ENCODE data around the gene LGALS3. TPM values are rescaled to one million over a fixed set of nuclear protein-coding genes. Genes with fewer than 3 reads are reported as not detected.

The LGALS3 gene
- total RNA-seq (2022; extraction: Qiagen RNA extraction): 163 to 181 TPM (median 169 TPM) in 5 replicates

DNA sequence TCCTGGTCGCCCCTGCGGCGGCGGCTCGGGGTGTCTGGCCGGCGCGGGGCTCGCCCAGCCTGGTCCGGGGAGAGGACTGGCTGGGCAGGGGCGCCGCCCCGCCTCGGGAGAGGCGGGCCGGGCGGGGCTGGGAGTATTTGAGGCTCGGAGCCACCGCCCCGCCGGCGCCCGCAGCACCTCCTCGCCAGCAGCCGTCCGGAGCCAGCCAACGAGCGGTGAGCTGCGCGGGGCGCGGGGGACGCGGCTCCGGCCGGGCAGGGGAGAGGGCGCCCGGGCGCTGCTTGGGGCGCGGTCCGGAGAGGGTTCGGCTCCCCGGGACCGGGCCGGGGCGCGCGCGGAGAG, at the start of gene LGALS3:
Gene LGALS3 (plus strand): TSS at position 167 of the 342 bp plus-strand sequence. CDS start 8,122 bp downstream, outside the sequence.

GRCh38 chr14:55191203-55192053, 62.4 kb downstream of the LGALS3 start, which contains the start of gene DLGAP5:
DLGAP5 (minus strand) TSS chr14:55191585; CDS start chr14:55189179, 2,406 bp downstream.

Other genes with a start within 250 kb of the LGALS3 start
- 3.2 to 4.7 TPM (median 4.2 TPM) in 5 replicates for gene GCH1, start 226.4 kb upstream of the LGALS3 start, total RNA-seq (2022; extraction: Qiagen RNA extraction)
- gene WDHD1, start 102.2 kb upstream of the LGALS3 start, total RNA-seq (2022; extraction: Qiagen RNA extraction): 8.1 to 12.5 TPM (median 11.5 TPM) in 5 replicates
- 7.7 to 10.5 TPM (median 8.8 TPM) in 5 replicates for gene SOCS4, start 102.0 kb upstream of the LGALS3 start, total RNA-seq (2022; extraction: Qiagen RNA extraction)
- 96.6 to 117 TPM (median 102 TPM) in 5 replicates for gene MAPK1IP1L, start 77.6 kb upstream of the LGALS3 start, total RNA-seq (2022; extraction: Qiagen RNA extraction)
- 24.7 to 33.0 TPM (median 30.9 TPM) in 5 replicates for gene DLGAP5, start 62.3 kb downstream of the LGALS3 start, total RNA-seq (2022; extraction: Qiagen RNA extraction)
- gene FBXO34, start 142.2 kb downstream of the LGALS3 start, total RNA-seq (2022; extraction: Qiagen RNA extraction): 11.0 to 15.9 TPM (median 15.1 TPM) in 5 replicates